ENCODE data around the gene SFTPB.

SFTPB gene

GRCh38 chr2:85702172-85702571, 34.2 kb upstream of the SFTPB start:
- no peak for DNase-seq

GRCh38 chr2:85699325-85699724, 31.3 kb upstream of the SFTPB start:
- DNase-seq, result no peak

GRCh38 chr2:85698880-85699254, 30.9 kb upstream of the SFTPB start:
- no peak for DNase-seq

GRCh38 chr2:85698184-85698879, 30.3 kb upstream of the SFTPB start:
- DNase-seq, result no peak

GRCh38 chr2:85697716-85698115, 29.7 kb upstream of the SFTPB start:
- DNase-seq, result no peak

GRCh38 chr2:85697096-85697495, 29.1 kb upstream of the SFTPB start:
- DNase-seq, result no peak

GRCh38 chr2:85695691-85696668, 28.0 kb upstream of the SFTPB start:
- DNase-seq, result no peak

GRCh38 chr2:85695121-85695520, 27.1 kb upstream of the SFTPB start:
- no peak for DNase-seq

GRCh38 chr2:85694052-85695025, 26.3 kb upstream of the SFTPB start, which contains the start of gene GNLY:
TSS of gene GNLY (plus strand) at chr2:85694358. CDS start at chr2:85694419, 61 bp downstream.
- DNase-seq, result no peak

- no peak for DNase-seq
Observed at GRCh38 chr2:85692039-85692645, 24.1 kb upstream of the SFTPB start.

- DNase-seq, result no peak
Observed at GRCh38 chr2:85690932-85691331, 22.9 kb upstream of the SFTPB start.

- DNase-seq, result peak in 2 of 3 experiments; percentile 79 to 91
Observed at GRCh38 chr2:85684806-85685205, 16.8 kb upstream of the SFTPB start.

- DNase-seq, result peak in 2 of 3 experiments; percentile 22 to 41
Observed at GRCh38 chr2:85684380-85684779, 16.4 kb upstream of the SFTPB start.

- DNase-seq, result no peak
Observed at GRCh38 chr2:85682378-85682777, 14.4 kb upstream of the SFTPB start.

- no peak for DNase-seq
Observed at GRCh38 chr2:85681776-85682175, 13.8 kb upstream of the SFTPB start.

- DNase-seq, result no peak
Observed at GRCh38 chr2:85681372-85681763, 13.4 kb upstream of the SFTPB start.

- DNase-seq, result peak in 1 of 3 experiments; percentile 32
Observed at GRCh38 chr2:85680707-85681371, 12.8 kb upstream of the SFTPB start.

GRCh38 chr2:85678794-85679672, 11.0 kb upstream of the SFTPB start:
- peak; percentile 34 to 75 (median 64) for DNase-seq

- peak in 2 of 3 experiments; percentile 20 to 35 for DNase-seq
Observed at GRCh38 chr2:85678377-85678776, 10.4 kb upstream of the SFTPB start.

GRCh38 chr2:85675866-85676548, 8.0 kb upstream of the SFTPB start:
- DNase-seq, result no peak
